ENCODE data around the gene CES3.

DNA sequence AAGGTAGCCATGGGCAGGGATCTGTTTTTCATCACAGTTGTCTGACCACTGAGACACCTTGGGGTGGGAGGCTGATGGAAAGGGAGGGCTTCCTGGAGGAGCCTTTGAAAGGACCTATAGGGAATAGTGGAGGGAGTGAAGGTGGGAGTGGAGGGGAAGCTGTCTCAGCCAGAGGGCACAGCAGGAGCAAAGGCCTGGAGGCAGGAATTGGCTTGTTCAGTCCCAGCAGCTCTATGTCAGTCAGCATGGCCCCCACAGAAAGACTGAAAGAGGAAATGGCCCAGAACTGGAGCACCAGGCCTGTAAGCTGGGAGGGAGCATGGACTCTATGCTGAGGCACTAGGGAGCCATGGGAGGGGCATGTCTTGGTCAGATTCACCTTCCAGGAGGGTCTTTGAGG is 55.1 kb downstream of the CES3 start:
- TF ChIP-seq, protein P1, sequence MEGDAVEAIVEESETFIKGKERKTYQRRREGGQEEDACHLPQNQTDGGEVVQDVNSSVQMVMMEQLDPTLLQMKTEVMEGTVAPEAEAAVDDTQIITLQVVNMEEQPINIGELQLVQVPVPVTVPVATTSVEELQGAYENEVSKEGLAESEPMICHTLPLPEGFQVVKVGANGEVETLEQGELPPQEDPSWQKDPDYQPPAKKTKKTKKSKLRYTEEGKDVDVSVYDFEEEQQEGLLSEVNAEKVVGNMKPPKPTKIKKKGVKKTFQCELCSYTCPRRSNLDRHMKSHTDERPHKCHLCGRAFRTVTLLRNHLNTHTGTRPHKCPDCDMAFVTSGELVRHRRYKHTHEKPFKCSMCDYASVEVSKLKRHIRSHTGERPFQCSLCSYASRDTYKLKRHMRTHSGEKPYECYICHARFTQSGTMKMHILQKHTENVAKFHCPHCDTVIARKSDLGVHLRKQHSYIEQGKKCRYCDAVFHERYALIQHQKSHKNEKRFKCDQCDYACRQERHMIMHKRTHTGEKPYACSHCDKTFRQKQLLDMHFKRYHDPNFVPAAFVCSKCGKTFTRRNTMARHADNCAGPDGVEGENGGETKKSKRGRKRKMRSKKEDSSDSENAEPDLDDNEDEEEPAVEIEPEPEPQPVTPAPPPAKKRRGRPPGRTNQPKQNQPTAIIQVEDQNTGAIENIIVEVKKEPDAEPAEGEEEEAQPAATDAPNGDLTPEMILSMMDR (IDR thresholded peaks at IDR 0.05), result no peak
- no peak for TF ChIP-seq ZFX (IDR thresholded peaks at IDR 0.05; ENCODE audit: borderline replicate concordance)
